Vagina (tissue), 2 donors: ENCODE results near the gene DNASE1L1.

Source experiments
- CTCF ChIP-seq, 3 experiments: fragments of 450-650 bp in 2 of 3; fragments of 200-600 bp in 1 of 3; sonication (generic) in 1 of 3; IDR thresholded peaks; one replicate each; pipeline ENCODE4 v1.5.1; 2017 to 2019; ENCODE audit warnings: antibody characterized with exemption in 3 of 3, mild to moderate bottlenecking in 2 of 3, moderate library complexity in 2 of 3
- POLR2A ChIP-seq, 2 donors: fragments of 450-650 bp; IDR thresholded peaks; one replicate each; pipeline ENCODE4 v1.6.1; 2017; ENCODE audit warnings: antibody characterized with exemption in 2 of 2, mild to moderate bottlenecking in 2 of 2, moderate library complexity in 2 of 2

GRCh38 chrX:154430916-154431315 is 21.9 kb upstream of the DNASE1L1 start:
- TF ChIP-seq CTCF (IDR thresholded peaks at IDR 0.05) (no peak), POLR2A (IDR thresholded peaks at IDR 0.05) (no peak)
